GM21825 (cell line): Measurements from ENCODE around the gene TRAP1.
"Not testable (repeated sequence)": the region's sequence is repeated elsewhere in the genome, so short reads cannot be mapped to it uniquely, and the experiment has no call there.

Experiments
- ATAC-seq: cut with Tn5 transposase; IDR thresholded peaks from one replicate; pipeline ENCODE4 v1.9.1; 2021; ENCODE audit warnings: mild to moderate bottlenecking, moderate library complexity; ENCODE audit not compliant: unreplicated experiment

Gene TRAP1

GRCh38 chr16:3674513-3675295 lies 42.6 kb downstream of the TRAP1 start:
- ATAC-seq = no peak

DNA sequence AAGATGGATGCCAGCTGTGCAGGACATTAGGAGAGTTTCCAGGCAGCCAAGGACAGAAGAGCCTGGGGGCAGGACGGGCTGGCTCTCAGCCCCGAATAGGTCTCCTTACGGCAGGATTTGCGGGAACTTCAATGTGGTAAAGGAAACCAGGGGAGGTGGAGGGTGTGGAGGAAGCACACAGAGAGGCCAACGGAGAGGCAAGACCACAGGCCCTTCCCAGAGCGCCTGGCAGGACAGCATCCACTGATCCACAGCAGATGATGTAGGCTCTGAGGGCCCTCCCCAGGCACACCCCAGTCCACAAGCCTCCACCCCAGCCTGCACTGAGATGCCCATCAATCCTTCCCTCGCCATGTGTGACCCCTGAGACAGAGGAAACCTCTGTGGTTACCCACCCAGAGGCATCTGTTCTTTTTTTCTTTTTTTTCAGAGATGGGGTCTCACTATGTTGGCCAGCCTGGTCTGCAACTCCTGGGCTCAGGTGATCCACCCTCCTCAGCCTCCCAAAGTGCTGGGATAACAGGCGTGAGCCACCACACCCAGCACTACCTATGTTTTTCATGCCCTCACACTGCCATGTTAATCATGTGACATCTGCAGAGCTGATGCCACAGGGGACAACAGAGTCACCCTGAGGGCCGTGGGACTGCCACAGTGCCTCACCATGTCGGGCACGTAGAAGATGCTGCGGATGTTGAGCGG lies 43.5 kb downstream of the TRAP1 start:
- ATAC-seq = no peak

- ATAC-seq = no peak
Observed at GRCh38 chr16:3673201-3673600, 44.1 kb downstream of the TRAP1 start.

DNA sequence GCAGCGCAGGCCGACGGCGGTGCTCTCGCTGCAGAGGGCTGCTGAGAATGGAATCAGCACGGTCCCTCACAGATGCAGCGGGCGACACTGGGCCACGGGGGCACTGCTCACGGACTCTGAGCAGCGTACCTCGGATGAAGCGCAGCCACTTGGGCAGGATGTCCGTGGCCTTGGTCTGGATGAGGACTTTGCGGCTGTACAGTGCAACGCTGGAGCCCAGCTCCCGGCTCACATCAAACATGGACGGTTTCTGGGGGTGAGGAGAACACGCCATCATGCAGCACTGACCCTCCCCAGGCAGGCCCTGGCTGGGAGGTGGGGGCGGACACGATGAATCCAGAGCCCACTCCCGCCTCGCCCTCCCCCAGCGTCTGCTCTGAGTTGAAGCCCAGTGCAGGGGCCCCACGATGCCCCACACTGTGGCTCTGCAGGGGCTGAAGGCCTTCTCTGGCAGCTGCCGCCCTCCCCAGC lies 44.7 kb downstream of the TRAP1 start:
- no peak for ATAC-seq

GRCh38 chr16:3671424-3671823 lies 45.9 kb downstream of the TRAP1 start:
- ATAC-seq = no peak

- ATAC-seq = no peak
Observed at GRCh38 chr16:3670711-3671110, 46.6 kb downstream of the TRAP1 start.

DNA sequence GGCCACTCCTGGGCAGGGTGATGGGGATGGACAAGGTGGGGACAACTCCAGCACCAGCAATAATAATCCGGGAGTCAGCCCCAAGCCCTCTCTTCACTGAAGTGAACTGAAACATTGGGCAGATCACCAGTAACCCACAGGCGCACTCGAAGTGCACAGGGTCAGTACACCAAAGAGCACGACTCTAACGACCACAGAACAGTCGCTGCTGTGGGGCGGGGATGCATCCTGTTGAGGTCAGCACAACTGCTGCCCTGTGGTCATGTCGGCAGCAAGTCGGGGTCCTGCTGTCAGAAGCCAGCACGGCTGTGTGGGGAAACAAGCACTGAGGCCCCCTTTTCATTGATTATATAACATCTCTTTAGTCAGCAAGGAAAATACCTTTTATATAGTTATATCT lies 48.2 kb downstream of the TRAP1 start:
- no peak for ATAC-seq

DNA sequence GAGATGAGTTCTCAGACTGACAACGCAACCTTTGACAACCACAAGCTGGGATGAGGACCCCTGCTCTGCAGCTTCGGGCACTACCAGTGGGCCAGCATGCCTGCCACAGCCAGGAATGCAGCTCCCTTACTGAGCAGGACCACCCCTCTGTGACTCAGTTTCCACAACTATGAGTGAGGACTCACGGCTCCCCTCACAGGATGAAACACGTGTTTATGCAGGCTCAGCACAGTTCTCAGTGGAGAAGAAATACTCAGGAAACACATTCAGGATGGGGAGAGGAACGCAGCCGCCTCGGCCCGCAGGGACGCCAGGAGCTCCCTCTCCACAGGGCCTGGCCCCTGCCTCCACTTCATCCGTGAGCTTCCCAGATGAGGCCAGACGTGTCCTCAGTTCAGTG lies 48.7 kb downstream of the TRAP1 start:
- ATAC-seq = no peak

- no peak for ATAC-seq
Observed at GRCh38 chr16:3665508-3665907, 51.8 kb downstream of the TRAP1 start.

DNA sequence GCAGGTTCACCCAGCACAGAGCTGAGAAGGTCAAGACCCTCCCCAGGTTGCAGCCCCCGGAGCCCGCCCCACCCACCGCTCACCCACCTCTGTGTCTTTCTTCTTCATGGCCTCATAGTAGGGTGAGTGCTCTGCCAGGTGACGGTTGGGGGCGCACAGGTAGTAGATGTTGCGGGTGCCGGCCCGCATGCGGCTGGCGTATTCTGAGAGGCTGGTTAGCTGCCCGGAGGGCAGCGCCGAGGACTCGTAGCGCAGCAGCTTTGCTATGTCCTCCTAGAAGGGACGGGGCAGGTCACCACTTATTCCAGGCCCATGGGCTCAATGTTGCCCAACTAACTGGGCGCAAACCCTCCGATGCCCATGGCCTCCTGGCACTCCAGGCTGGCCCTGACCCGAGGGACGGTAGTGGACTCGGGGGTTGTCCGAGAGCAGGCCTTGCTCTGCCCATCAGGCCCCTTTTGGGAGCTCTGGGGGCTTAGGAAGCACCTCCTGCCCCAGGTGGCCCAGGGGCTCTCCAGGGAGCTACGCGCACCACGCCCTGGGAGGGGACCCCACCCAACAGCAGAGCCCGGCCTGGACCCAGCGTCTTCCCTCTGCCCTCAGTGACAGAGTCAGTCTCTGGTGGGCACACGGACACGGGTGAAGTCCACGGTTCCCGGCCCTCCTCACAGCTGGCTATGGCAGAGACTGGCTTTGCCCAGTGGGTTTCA lies 53.0 kb downstream of the TRAP1 start:
- no peak for ATAC-seq

- ATAC-seq = no peak
Observed at GRCh38 chr16:3662601-3663000, 54.7 kb downstream of the TRAP1 start.

- ATAC-seq = no peak
Observed at GRCh38 chr16:3661922-3662321, 55.4 kb downstream of the TRAP1 start.

DNA sequence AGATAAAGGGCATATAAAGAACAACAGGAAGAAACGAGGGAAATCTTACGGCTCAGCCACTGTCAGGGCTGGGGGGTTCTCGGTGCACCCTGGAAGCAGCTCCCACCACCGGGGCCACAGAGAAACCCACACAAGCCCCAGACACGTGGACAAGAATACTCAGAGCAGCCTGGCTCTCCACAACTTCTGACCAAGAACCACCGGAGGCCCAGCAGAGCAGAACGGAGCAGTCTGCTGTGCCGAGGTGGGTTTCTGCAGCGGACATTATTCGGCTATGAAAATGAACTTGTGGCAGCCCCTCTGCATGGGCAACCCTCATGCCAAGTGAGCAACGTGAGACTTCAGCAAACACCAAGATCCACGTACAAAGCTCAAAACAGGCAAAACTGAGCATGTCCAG lies 56.0 kb downstream of the TRAP1 start:
- ATAC-seq = no peak

- no peak for ATAC-seq
Observed at GRCh38 chr16:3659251-3659650, 58.1 kb downstream of the TRAP1 start.

DNA sequence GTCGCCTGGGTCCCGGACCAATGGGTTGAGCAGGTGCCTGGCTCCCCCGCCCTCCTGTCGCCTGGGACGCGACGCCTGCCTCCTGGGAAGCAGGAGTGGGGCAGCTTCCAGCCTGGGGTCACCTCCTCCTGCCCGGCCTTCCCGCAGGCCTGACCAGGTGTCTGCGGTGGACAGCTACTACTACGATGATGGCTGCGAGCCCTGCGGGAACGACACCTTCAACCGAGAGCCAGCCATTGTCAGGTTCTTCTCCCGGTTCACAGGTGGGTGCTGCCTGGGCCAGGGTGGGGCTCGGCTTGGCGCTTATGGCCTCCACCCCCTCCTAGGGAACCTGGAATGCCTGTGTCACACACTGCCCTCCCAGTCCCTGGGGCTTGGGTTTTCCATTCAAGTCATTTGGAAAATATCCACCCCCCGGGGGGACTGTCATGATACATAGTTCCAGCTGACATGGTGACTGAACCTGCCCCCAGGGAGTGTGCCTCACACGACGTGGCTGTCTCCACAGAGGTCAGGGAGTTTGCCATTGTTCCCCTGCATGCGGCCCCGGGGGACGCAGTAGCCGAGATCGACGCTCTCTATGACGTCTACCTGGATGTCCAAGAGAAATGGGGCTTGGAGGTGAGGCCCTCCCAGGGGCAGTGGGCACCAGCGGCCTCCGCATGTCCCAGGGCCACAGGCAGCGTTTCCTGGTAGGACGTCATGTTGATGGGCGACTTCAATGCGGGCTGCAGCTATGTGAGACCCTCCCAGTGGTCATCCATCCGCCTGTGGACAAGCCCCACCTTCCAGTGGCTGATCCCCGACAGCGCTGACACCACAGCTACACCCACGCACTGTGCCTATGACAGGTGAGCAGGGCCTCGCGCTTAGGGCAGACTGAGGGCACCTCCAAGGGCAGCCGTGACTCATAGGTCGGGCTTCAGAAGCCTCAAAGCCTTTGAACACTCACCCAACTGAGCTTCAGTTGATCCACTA lies 60.5 kb downstream of the TRAP1 start:
- ATAC-seq = no peak

DNA sequence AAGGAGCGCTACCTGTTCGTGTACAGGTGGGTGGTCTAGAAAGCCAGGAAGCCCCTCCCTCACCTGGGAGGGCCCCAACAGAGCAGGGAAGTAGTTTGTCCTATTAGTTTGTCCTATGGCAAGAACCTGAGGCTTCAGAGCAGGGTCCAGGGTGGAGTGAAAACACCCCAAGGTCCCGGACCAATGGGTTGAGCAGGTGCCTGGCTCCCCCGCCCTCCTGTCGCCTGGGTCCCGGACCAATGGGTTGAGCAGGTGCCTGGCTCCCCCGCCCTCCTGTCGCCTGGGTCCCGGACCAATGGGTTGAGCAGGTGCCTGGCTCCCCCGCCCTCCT lies 61.2 kb downstream of the TRAP1 start:
- not testable (repeated sequence) for ATAC-seq

DNA sequence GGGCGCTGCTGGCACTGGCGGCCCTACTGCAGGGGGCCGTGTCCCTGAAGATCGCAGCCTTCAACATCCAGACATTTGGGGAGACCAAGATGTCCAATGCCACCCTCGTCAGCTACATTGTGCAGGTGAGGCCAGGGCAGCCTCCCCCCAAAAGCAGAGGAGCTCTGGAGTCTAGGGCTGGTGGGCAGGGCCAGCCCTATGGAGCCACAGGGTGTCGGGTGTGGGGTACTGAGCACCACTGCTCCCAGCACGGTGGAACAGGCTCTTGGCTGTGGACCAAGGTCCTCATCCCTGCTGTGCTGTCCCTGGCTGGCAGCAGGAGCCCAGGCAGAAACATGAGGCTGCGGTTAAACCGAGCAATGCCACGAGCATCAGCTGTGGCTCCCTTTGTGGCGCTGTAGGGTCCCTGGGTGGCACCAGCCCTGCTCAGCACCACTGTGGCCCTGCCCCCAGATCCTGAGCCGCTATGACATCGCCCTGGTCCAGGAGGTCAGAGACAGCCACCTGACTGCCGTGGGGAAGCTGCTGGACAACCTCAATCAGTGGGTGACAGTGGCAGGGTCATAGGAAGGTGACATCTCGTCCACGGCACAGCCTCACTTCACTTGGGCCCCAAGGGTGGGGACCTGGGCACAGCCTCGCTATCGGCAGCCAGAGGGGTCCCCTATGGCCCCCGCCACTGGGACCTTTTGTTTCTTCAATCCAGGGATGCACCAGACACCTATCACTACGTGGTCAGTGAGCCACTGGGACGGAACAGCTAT lies 61.7 kb downstream of the TRAP1 start:
- no peak for ATAC-seq

DNA sequence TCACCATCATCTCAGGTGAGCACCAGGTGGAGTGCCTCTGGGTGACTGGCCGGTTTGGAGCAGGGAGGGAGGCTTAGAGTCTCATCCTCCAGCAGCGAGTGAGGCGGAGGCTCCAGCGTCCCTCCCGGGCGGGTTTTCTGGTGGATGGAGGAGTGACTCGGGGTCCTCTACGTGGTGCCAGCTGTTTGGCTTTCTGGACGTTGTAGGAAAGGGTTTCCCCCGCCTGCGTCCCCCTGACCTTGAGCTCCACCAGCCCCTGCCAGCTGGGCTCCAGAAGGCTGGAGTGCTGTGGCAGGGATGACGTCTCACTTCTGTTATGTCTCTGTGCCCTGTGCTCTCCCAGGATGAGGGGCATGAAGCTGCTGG lies 62.3 kb downstream of the TRAP1 start:
- ATAC-seq = no peak

DNA sequence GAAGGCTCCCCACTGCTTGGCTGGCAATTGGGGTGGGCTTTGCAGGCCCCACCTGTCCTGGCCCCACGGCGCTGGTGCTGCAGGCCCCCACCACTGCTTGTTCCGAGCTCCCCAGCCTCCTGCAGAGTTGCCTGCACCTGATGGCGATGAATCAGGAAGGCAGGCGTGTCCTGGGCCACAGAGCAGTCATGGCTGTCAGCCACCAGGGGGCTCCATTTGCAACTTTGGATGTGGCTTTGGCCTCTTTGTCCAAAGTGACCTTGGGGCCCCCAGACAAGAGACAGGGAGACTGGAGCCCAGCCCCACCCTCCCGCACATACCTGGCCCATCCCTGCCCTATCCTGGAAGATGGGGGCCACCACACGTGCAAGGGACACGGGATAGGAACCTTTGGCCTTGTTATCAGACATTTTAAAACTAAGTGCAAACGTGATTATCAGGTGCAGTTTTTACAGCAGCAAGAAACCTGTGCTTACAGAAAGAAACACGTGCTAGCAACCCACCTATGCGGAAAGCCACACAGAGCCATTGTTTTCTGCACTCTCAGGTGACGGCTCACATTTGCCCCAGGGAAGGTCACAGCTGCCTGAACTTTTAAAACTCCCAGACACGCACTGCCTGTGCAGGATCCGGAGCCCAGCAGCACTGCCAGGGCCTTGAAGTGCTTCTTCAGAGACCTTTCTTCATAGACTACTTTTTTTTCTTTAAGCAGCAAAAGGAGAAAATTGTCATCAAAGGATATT lies 62.9 kb downstream of the TRAP1 start, which contains the start of gene DNASE1:
TSS of gene DNASE1 (plus strand) at position 443 of the 743 bp plus-strand sequence. CDS start 683 bp downstream, outside the sequence.
- ATAC-seq = no peak
